Sigmoid colon (tissue), 4 donors: Measurements from ENCODE around the gene CHRNB2.

Experiments
- CTCF ChIP-seq, 4 experiments: fragments of 450-650 bp in 3 of 4; fragments of 200-600 bp in 1 of 4; IDR thresholded peaks; one replicate each; pipeline ENCODE4 v1.5.1; 2016 to 2019; ENCODE audit warnings: antibody characterized with exemption in 4 of 4, mild to moderate bottlenecking in 3 of 4, moderate library complexity in 2 of 4
- EP300 ChIP-seq, 4 donors: sonication (generic); formaldehyde crosslinking; IDR thresholded peaks; one replicate each; pipeline ENCODE4 v1.6.1; 2017; ENCODE audit warnings: antibody characterized with exemption in 4 of 4
- POLR2AphosphoS5 ChIP-seq, 4 donors: sonication (generic); formaldehyde crosslinking; IDR thresholded peaks; one replicate each; pipeline ENCODE4 v1.6.1; 2017; ENCODE audit warnings: antibody characterized with exemption in 4 of 4

- TF ChIP-seq CTCF (IDR thresholded peaks at IDR 0.05), result no peak
- TF ChIP-seq EP300 (IDR thresholded peaks at IDR 0.05), result no peak
- no peak for TF ChIP-seq POLR2AphosphoS5 (IDR thresholded peaks at IDR 0.05)
Measured at GRCh38 chr1:154556422-154556821, 11.2 kb upstream of the CHRNB2 start.
